GM12875 (cell line): Measurements from ENCODE around the gene CALCR.
A peak's percentile ranks its signal among the peaks of the same experiment; 100 is the strongest.

Experiments
- H3K4me3 ChIP-seq: one replicate; pipeline ENCODE4 v1.5.1; 2011; ENCODE audit warnings: low read depth, low read length, control low read depth
- CTCF ChIP-seq: IDR thresholded peaks from 2 replicates; pipeline ENCODE4 v1.5.1; 2011; ENCODE audit warnings: low read depth, mild to moderate bottlenecking, control low read depth, inconsistent platforms, low read length, moderate library complexity, borderline replicate concordance; ENCODE audit not compliant: insufficient read depth

CALCR gene

DNA sequence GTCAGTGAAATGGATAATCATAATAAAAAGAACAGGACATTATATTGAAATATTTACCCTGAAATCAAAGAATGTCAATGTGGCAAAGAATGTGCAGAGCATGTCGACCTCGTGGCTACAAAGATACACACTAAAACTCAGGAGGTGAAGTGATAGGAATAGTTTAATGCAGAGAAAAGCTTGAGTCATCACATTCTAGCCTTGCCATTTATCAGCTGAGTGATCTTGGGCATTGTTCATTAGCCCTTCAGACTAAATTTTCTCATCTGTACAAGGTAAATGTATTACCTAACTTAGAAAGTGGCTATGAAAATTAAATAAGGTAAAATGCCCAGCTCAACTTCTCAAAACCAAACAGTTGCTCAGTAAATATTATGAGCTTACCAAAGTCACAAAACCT is 22.6 kb downstream of the CALCR start:
- no peak overlapping the region for H3K4me3 ChIP-seq
- TF ChIP-seq CTCF = no peak

GRCh38 chr7:93551063-93551895 is 23.2 kb downstream of the CALCR start:
- peak; percentile 27; the same call in 1 of the 2 replicates for TF ChIP-seq CTCF

GRCh38 chr7:93547716-93548115 is 26.8 kb downstream of the CALCR start:
- no peak overlapping the region for H3K4me3 ChIP-seq
- TF ChIP-seq CTCF = no peak

More at GRCh38 chr7:93551063-93551895, 23.2 kb downstream of the CALCR start:
- H3K4me3 ChIP-seq = no peak overlapping the region

GRCh38 chr7:93544691-93545090 is 29.8 kb downstream of the CALCR start:
- no peak for TF ChIP-seq CTCF
- H3K4me3 ChIP-seq = no peak overlapping the region

GRCh38 chr7:93538061-93538460 is 36.5 kb downstream of the CALCR start:
- TF ChIP-seq CTCF = no peak
- no peak overlapping the region for H3K4me3 ChIP-seq

GRCh38 chr7:93535616-93536015 is 38.9 kb downstream of the CALCR start:
- no peak overlapping the region for H3K4me3 ChIP-seq
- TF ChIP-seq CTCF = no peak

DNA sequence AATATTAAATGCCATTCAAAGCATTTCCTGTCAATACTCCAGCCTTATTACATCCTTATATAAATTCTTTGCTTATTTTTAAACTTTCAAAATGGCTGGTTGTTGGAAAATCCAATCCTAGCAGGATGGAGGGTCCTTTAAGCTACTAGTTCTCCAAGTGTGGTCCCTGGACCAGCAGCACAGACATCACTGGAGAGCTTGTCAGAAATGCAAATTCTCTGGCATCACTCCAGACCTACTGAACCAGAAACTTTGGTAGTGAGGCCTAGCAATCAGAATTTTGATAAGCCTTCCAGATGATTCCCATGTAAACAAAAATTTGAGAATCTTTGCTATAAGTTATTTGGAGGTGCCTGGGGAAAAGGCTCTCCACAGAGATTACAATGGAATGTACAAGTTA is 43.8 kb downstream of the CALCR start:
- TF ChIP-seq CTCF = no peak
- H3K4me3 ChIP-seq = no peak overlapping the region
